SK-N-MC (cell line): ENCODE measurements around the gene PLIN3.
"Not testable (repeated sequence)": the region's sequence is repeated elsewhere in the genome, so short reads cannot be mapped to it uniquely, and the experiment has no call there.

Experiments
- DNase-seq: peaks from one replicate; pipeline ENCODE4 v3.0.0-alpha.2; 2011; ENCODE audit warnings: low read depth, low spot score
- H3K27ac ChIP-seq: fragments of 200-600 bp; sonication (generic); 2 replicates; pipeline ENCODE4 v1.5.1; 2016; ENCODE audit warnings: mixed run types
- H3K36me3 ChIP-seq: fragments of 200-600 bp; sonication (generic); 2 replicates; pipeline ENCODE4 v1.6.1; 2017; ENCODE audit warnings: antibody characterized with exemption, low read length, mixed read lengths; ENCODE audit not compliant: insufficient read depth
- H3K4me3 ChIP-seq: fragments of 200-600 bp; sonication (generic); 2 replicates; pipeline ENCODE4 v1.5.1; 2016
- H3K9ac ChIP-seq: fragments of 200-600 bp; sonication (generic); 2 replicates; pipeline ENCODE4 v1.8.0; 2017; ENCODE audit warnings: mixed run types, mixed read lengths; ENCODE audit not compliant: insufficient read length
- H3K9me3 ChIP-seq: fragments of 200-600 bp; sonication (generic); 2 replicates; pipeline ENCODE4 v1.6.1; 2017; ENCODE audit warnings: low read depth, mild to moderate bottlenecking, antibody characterized with exemption, low read length, moderate library complexity, mixed read lengths
- EZH2 ChIP-seq: fragments of 200-600 bp; sonication (generic); IDR thresholded peaks from one replicate; pipeline ENCODE4 v1.6.1; 2017; ENCODE audit warnings: antibody characterized with exemption
- FOXP2 ChIP-seq: optimal IDR thresholded peaks from 2 replicates; pipeline ENCODE3; 2011; ENCODE audit warnings: mild to moderate bottlenecking, moderate library complexity; ENCODE audit not compliant: insufficient read depth; ENCODE audit errors: extremely low read length, control extremely low read depth
- POLR2AphosphoS5 ChIP-seq: IDR thresholded peaks from 2 replicates; pipeline ENCODE4 v1.6.1; 2012; ENCODE audit warnings: mild to moderate bottlenecking, low read depth, low read length, borderline replicate concordance

PLIN3 gene

GRCh38 chr19:4897146-4897545 is 29.7 kb upstream of the PLIN3 start:
- Histone ChIP-seq H3K9ac (no peak overlapping the region), H3K4me3 (no peak overlapping the region), H3K27ac (no peak overlapping the region), H3K36me3 (no peaks in the 10 kb centered on the region), H3K9me3 (no peaks in the 10 kb centered on the region)
- DNase-seq: no peak
- TF ChIP-seq FOXP2 (no peak), POLR2AphosphoS5 (no peak), EZH2 (no peak)

DNA sequence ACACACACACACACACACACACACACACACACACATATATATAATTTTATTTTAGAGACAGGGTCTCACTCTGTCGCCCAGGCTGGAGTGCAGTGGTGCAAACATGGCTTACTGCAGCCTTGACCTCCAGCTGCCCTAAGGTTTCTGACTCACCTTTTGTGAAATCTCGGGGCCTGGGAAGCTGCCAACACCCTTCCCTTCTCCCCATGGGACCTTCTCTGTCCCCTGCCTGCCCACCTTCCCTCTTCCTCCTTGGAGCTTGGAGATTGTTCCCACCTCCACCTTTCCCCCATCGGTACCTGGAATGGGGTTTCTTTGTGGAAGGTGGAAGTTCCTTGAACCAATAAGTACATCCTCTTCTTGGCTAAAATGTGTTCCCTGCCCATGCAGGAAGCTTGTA is 28.9 kb upstream of the PLIN3 start:
- H3K4me3 ChIP-seq: no peak overlapping the region
- TF ChIP-seq EZH2 (no peak), FOXP2 (no peak), POLR2AphosphoS5 (no peak)
- no peaks in the 10 kb centered on the region for H3K36me3 ChIP-seq
- no peaks in the 10 kb centered on the region for H3K9me3 ChIP-seq
- H3K9ac ChIP-seq: no peak overlapping the region
- no peak for DNase-seq
- H3K27ac ChIP-seq: no peak overlapping the region

- not testable (repeated sequence) for H3K4me3 ChIP-seq, H3K9ac ChIP-seq, H3K27ac ChIP-seq, H3K36me3 ChIP-seq, DNase-seq, H3K9me3 ChIP-seq
These were observed 25.5 kb upstream of the PLIN3 start for GRCh38 chr19:4892962-4893361.

GRCh38 chr19:4891066-4891465 is 23.6 kb upstream of the PLIN3 start:
- Histone ChIP-seq H3K4me3 (no peak overlapping the region), H3K27ac (no peak overlapping the region), H3K9ac (no peak overlapping the region)

DNA sequence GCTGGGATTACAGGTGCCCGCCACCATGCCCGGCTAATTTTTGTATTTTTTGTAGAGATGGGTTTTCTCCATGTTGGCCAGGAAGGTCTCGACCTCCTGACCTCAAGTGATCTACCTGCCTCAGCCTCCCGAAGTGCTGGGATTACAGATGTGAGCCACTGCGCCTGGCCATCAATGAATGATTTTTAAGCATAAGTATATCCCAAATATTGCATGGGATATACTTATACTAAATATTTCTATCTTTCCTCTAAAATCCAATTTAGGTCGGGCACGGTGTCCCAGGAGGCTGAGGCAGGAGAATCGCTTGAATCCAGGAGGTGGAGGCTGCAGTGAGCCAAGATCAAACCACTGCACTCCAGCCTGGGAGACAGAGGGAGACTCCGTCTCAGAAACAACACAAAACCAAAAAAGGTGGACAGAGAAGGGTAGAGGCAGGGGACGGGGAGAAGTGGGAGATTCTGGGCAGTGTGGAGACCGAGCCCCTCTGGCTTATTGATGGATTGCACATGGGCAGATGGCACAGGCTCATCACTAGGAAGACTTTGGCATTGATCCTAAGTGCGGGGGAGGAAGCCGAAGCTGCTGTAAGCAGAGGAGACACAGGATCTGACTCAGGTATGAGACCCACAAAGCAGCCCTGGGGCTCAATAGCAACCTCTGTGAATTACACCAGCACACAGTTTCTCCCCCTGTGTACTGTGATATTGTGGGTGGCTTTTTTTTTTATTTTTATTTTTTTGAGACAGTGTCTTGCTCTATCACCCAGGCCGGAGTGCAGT is 21.8 kb upstream of the PLIN3 start:
- Histone ChIP-seq H3K9me3 (no peaks in the 10 kb centered on the region), H3K27ac (no peak overlapping the region)
- no peak for DNase-seq

More at GRCh38 chr19:4891066-4891465, 23.6 kb upstream of the PLIN3 start:
- Histone ChIP-seq H3K36me3 (no peaks in the 10 kb centered on the region), H3K9me3 (no peaks in the 10 kb centered on the region)
- no peak for TF ChIP-seq EZH2
- no peak for TF ChIP-seq FOXP2
- no peak for TF ChIP-seq POLR2AphosphoS5
- DNase-seq: no peak

GRCh38 chr19:4887803-4888202 is 20.3 kb upstream of the PLIN3 start:
- DNase-seq, H3K36me3 ChIP-seq: not testable (repeated sequence)

More for the DNA sequence above, 21.8 kb upstream of the PLIN3 start:
- H3K36me3 ChIP-seq: no peaks in the 10 kb centered on the region
- no peak overlapping the region for H3K4me3 ChIP-seq
- H3K9ac ChIP-seq: no peak overlapping the region
- TF ChIP-seq POLR2AphosphoS5 (no peak), EZH2 (no peak), FOXP2 (no peak)

GRCh38 chr19:4884993-4885392 is 17.5 kb upstream of the PLIN3 start:
- H3K4me3 ChIP-seq, H3K27ac ChIP-seq, H3K9me3 ChIP-seq, DNase-seq, H3K36me3 ChIP-seq, H3K9ac ChIP-seq: not testable (repeated sequence)

More at GRCh38 chr19:4887803-4888202, 20.3 kb upstream of the PLIN3 start:
- H3K27ac ChIP-seq, H3K9ac ChIP-seq, H3K9me3 ChIP-seq, H3K4me3 ChIP-seq: not testable (repeated sequence)

DNA sequence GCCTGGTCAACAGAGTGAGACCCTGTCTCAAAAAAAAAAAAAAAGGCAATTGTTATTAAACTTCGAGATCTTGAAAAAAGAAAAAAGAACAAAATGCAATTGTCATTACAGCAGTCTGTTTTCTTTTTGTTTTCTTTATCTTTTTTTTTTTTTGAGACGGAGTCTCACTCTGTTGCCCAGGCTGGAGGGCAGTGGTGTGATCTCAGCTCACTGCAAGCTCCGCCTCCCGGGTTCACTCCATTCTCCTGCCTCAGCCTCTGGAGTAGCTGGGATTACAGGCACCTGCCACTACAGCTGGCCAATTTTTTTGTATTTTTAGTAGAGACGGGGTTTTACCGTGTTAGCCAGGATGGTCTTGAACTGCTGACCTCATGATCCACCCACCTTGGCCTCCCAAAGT is 15.4 kb upstream of the PLIN3 start:
- not testable (repeated sequence) for H3K9me3 ChIP-seq, DNase-seq, H3K27ac ChIP-seq, H3K36me3 ChIP-seq, H3K9ac ChIP-seq, H3K4me3 ChIP-seq

DNA sequence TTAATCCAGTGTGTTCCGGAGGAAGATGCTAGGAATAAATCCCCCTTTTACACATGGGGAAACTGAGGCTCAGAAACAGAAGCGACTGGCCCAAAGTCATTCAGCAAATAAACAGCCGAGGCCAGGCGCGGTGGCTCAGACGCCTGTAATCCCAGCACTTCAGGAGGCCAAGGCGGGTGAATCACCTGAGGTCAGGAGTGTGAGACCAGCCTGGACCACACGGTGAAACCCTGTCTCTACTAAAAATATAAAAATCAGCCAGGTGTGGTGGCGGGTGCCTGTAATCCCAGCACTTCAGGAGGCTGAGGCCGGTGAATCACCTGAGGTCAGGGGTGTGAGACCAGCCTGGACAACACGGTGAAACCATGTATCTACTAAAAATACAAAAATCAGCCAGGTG is 11.6 kb upstream of the PLIN3 start:
- TF ChIP-seq POLR2AphosphoS5: no peak
- TF ChIP-seq FOXP2: no peak
- no peak for TF ChIP-seq EZH2
- no peak overlapping the region for H3K9ac ChIP-seq
- DNase-seq: no peak
- no peak overlapping the region for H3K27ac ChIP-seq
- no peak overlapping the region for H3K4me3 ChIP-seq
- no peaks in the 10 kb centered on the region for H3K9me3 ChIP-seq
- H3K36me3 ChIP-seq: no peaks in the 10 kb centered on the region
